Measurements from ENCODE around the gene SUGP2.

SUGP2 gene

DNA sequence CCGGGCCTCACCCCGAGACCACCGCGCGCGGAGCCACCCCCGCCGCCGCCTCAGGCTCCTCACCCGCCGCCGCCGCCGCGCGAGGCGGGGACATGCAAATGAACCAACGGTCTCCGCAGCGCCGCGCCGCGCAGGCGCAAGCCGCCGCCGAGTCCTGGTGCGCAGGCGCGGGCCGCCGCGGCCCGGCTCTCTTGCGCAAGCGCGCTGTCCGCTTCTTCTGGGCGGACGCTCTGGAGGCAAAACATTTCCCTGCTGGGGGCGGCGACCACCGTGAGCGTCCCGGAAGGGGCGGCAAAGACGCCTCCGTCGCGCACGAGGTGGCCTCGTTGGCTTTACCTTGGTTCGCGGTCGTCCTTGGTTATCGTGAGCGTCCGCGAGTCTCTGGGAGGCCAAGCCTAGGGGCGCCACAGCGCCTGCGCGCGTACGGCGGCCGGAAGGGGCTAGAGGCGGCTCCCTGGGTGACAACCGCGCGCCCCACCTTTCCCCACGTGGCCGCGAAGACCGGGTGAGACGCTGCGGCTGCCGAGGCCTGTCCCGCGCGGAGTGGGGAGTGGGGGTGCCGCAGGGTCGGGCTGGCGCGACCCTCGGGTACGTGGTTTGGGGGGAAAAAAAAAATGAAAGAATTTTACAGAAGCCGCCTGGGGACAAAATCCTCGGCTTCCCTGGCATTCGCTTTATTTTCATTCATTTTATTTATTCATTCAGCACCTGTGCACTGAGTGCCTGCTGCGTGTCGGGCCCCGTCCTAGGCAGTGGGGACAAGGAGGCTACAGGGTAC lies at the start of gene SUGP2, which contains the start of gene ARMC6:
Gene SUGP2, minus strand, starts transcription at position 92 of the 778 bp plus-strand sequence. CDS start 2,446 bp downstream, outside the sequence.
Gene ARMC6, plus strand, starts transcription at position 178 of the 778 bp plus-strand sequence. CDS start 607 bp downstream, outside the sequence.
- TF ChIP-seq, protein P1, sequence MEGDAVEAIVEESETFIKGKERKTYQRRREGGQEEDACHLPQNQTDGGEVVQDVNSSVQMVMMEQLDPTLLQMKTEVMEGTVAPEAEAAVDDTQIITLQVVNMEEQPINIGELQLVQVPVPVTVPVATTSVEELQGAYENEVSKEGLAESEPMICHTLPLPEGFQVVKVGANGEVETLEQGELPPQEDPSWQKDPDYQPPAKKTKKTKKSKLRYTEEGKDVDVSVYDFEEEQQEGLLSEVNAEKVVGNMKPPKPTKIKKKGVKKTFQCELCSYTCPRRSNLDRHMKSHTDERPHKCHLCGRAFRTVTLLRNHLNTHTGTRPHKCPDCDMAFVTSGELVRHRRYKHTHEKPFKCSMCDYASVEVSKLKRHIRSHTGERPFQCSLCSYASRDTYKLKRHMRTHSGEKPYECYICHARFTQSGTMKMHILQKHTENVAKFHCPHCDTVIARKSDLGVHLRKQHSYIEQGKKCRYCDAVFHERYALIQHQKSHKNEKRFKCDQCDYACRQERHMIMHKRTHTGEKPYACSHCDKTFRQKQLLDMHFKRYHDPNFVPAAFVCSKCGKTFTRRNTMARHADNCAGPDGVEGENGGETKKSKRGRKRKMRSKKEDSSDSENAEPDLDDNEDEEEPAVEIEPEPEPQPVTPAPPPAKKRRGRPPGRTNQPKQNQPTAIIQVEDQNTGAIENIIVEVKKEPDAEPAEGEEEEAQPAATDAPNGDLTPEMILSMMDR (IDR thresholded peaks at IDR 0.05; ENCODE audit: insufficient read depth, missing control alignments) = no peak
- no peak for FAIRE-seq
- peak; percentile 85 for DNase-seq (ENCODE audit: insufficient read length, low spot score)

DNA sequence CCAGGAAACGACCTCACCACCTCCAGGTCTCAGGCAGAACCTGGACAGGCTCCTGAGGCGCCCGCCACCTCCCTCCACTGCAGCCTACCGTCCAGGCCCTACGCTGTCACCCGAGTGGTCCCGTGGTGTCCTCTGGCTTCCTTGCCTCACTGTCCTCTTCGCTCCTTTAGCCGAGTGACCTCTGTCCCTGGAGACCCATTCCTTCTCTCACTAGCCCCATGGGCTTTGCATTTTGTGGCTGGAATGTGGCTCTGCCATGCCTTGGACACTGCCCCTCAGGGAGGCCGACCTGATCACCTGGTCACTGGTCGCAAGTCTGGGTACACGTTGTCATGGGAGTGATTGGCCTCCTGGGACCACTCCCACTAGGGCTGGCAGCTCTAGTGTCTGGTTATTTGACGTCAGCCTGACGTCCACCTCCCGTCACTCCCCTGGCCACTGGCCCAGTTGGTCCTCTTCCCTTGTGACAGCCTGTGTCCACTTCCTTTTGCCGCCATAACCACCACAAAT lies 48.4 kb upstream of the SUGP2 start:
- no peak for FAIRE-seq
- TF ChIP-seq, protein P1 (IDR thresholded peaks at IDR 0.05; ENCODE audit: insufficient read depth, missing control alignments) = no peak
- DNase-seq (ENCODE audit: insufficient read length, low spot score) = no peak

DNA sequence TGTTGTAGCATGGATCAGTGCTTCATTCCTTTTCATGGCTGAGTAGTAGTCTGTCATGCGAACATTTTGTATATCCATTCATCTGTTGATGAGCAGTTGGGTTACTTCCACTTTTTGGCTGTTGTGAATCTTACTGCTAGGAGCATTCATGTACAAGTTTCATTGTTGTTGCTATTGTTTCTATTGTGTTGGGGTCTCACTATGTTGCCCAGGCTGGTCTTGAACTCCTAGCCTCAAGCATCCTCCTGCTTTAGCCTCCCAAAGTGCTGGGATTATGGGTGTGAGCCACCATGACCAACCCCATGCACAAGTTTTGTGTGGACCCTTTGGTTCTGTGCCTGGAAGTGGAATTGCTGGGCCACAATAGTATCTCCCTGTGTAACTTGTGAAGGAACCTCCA lies 46.3 kb upstream of the SUGP2 start:
- FAIRE-seq = no peak
- no peak for DNase-seq (ENCODE audit: insufficient read length, low spot score)
- TF ChIP-seq, protein P1 (IDR thresholded peaks at IDR 0.05; ENCODE audit: insufficient read depth, missing control alignments) = no peak

DNA sequence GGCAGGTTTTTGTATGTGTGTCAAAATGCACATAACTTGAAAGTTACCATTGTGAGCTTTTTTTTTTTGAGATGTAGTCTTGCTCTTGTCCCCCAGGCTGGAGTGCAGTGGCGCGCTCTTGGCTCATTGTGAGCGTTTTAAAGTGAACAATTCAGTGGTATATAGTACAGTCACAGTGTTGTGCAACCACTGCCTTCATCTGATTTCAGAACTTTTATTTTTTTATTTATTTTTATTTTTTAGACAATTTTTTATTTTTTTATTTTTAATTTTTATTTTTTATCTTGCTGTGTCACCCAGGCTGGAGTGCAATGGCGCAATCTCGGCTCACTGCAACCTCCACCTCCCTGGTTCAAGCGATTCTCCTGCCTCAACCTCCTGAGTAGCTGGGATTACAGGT lies 45.5 kb upstream of the SUGP2 start:
- TF ChIP-seq, protein P1 (IDR thresholded peaks at IDR 0.05; ENCODE audit: insufficient read depth, missing control alignments) = no peak
- DNase-seq (ENCODE audit: insufficient read length, low spot score) (no peak), FAIRE-seq (no peak)

DNA sequence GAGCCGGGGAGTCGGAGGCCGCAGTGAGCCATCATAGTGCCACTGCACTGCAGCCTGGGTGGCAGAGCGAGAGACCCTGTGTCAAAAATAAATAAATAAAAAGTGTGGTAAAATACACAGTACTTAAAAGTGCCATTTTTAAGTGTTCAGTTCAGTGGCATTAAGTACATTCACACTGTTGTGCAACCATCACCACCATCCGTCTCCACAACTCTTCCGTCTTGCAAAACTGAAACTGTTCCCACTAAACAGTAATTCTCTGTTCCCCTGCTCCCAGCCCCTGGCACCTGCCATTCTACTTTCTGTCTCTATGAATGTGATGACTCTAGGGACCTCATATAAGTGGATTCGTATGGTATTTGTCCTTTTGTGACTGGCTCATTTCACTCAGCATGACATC lies 43.8 kb upstream of the SUGP2 start:
- FAIRE-seq (no peak), DNase-seq (ENCODE audit: insufficient read length, low spot score) (no peak)

DNA sequence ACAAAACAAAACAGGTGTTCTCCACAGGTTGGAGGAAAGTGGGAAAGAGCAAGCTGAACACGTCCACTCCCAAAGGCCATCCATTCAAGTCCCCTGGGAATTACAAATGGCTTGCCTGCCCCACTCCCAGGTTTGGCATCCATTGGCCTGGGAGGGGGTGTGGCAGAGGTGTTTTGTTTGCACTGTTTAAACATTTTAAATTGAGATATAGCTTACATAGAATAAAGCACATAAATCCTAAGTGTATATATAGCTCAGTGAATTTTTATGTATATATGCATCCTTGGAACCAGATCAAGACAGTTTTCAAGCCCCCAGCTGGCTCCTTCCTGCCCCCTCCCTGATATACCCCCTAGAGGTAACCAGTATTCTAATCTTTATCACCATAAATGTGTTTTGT lies 43.2 kb upstream of the SUGP2 start:
- FAIRE-seq = no peak
- TF ChIP-seq, protein P1 (IDR thresholded peaks at IDR 0.05; ENCODE audit: insufficient read depth, missing control alignments) = no peak

More for the DNA sequence above, 43.8 kb upstream of the SUGP2 start:
- TF ChIP-seq, protein P1 (IDR thresholded peaks at IDR 0.05; ENCODE audit: insufficient read depth, missing control alignments) = no peak

DNA sequence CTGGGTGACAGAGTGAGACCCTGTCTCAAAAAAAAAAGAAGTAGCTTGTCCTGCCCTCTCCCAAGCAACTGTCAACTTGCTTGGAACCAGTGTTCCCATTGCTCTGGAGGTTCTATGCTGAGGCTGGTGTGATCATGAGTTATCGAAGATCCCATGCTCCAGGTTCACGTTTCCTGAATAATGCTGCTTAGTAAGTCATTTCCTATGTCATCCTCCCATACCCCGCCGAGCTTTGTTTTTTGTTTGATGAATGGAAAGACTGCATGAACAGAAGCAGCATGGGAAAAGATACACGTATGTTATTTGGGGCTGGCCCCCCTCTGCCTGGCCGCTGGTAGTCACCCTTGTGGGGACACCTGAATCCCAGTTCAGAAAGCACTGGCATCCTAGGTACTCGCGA lies 41.8 kb upstream of the SUGP2 start:
- no peak for DNase-seq (ENCODE audit: insufficient read length, low spot score)
- TF ChIP-seq, protein P1 (IDR thresholded peaks at IDR 0.05; ENCODE audit: insufficient read depth, missing control alignments) = no peak
- FAIRE-seq = no peak

More for the DNA sequence above, 43.2 kb upstream of the SUGP2 start:
- no peak for DNase-seq (ENCODE audit: insufficient read length, low spot score)

Measured in D721Med (cell line).